Brain microvascular endothelial cell (primary cell): ENCODE data around the gene AMZ1.
"Not testable (repeated sequence)": the region's sequence is repeated elsewhere in the genome, so short reads cannot be mapped to it uniquely, and the experiment has no call there.

Source experiments
- DNase-seq: peaks from one replicate; pipeline ENCODE4 v3.0.0-alpha.2; 2020
- H3K27ac ChIP-seq: fragments of 250-450 bp; sonication (Bioruptor Pico); 2 replicates; pipeline ENCODE4 v1.5.1; 2020; ENCODE audit warnings: mild to moderate bottlenecking, moderate library complexity
- H3K27me3 ChIP-seq: fragments of 250-450 bp; sonication (Bioruptor Pico); replicated peaks from 2 replicates; pipeline ENCODE4 v1.5.1; 2020; ENCODE audit warnings: mild to moderate bottlenecking
- H3K36me3 ChIP-seq: fragments of 250-450 bp; sonication (Bioruptor Pico); replicated peaks from 2 replicates; pipeline ENCODE4 v1.5.1; 2020; ENCODE audit warnings: mild to moderate bottlenecking
- H3K4me3 ChIP-seq: 2 replicates; pipeline ENCODE4 v1.5.1; 2011; ENCODE audit warnings: low read depth, mild to moderate bottlenecking, control low read depth, low read length, moderate library complexity
- CTCF ChIP-seq: IDR thresholded peaks from 2 replicates; pipeline ENCODE4 v1.5.1; 2011; ENCODE audit warnings: low read depth, mild to moderate bottlenecking, moderate library complexity, low read length, control low read depth, inconsistent platforms; ENCODE audit errors: missing control alignments
- in situ Hi-C: cut with HindIII; loops from 2 replicates; pipeline ENCODE4 v1.10.0; 2017; ENCODE audit warnings: low sequenced_read_pairs, low pct_ligation_motif_present

AMZ1 gene

GRCh38 chr7:2720024-2720423, 32.0 kb downstream of the AMZ1 start:
- no peaks in the 10 kb centered on the region for H3K27me3 ChIP-seq
- H3K27ac ChIP-seq: no peak overlapping the region
- in situ Hi-C loops: no loop called here
- no peak for DNase-seq
- no peak overlapping the region for H3K4me3 ChIP-seq
- no peak for TF ChIP-seq CTCF
- peaks cover 20% of the 10 kb centered on the region for H3K36me3 ChIP-seq

GRCh38 chr7:2721842-2722241, 33.8 kb downstream of the AMZ1 start:
- TF ChIP-seq CTCF: no peak
- H3K27me3 ChIP-seq: no peaks in the 10 kb centered on the region
- DNase-seq: no peak
- in situ Hi-C loops: no loop called here
- H3K27ac ChIP-seq: no peak overlapping the region
- H3K36me3 ChIP-seq: peaks cover 30% of the 10 kb centered on the region
- H3K4me3 ChIP-seq: no peak overlapping the region

- Histone ChIP-seq H3K27ac (no peak overlapping the region), H3K27me3 (no peaks in the 10 kb centered on the region), H3K4me3 (no peak overlapping the region), H3K36me3 (peaks cover 30% of the 10 kb centered on the region)
- DNase-seq: no peak
- in situ Hi-C loops: no loop called here
- TF ChIP-seq CTCF: no peak
Observed at GRCh38 chr7:2722591-2722990, 34.6 kb downstream of the AMZ1 start.

GRCh38 chr7:2723138-2723850, 35.3 kb downstream of the AMZ1 start:
- no peak for TF ChIP-seq CTCF

GRCh38 chr7:2724036-2724435, 36.0 kb downstream of the AMZ1 start:
- H3K27me3 ChIP-seq, H3K4me3 ChIP-seq, DNase-seq, in situ Hi-C loops, H3K27ac ChIP-seq: not testable (repeated sequence)
- H3K36me3 ChIP-seq: peaks cover 23% of the 10 kb centered on the region

More at GRCh38 chr7:2723138-2723850, 35.3 kb downstream of the AMZ1 start:
- in situ Hi-C loops: no loop called here
- no peak for DNase-seq
- Histone ChIP-seq H3K27me3 (no peaks in the 10 kb centered on the region), H3K4me3 (no peak overlapping the region), H3K27ac (no peak overlapping the region), H3K36me3 (peaks cover 25% of the 10 kb centered on the region)

- no peak for DNase-seq
- no peak for TF ChIP-seq CTCF
- in situ Hi-C loops: no loop called here
Observed at GRCh38 chr7:2724453-2725177, 36.6 kb downstream of the AMZ1 start.

More at GRCh38 chr7:2724453-2725177, 36.6 kb downstream of the AMZ1 start:
- Histone ChIP-seq H3K27ac (no peak overlapping the region), H3K27me3 (no peaks in the 10 kb centered on the region), H3K4me3 (no peak overlapping the region), H3K36me3 (peaks cover 27% of the 10 kb centered on the region)
